A549 (cell line): ENCODE results near the gene ZMYND10. TPM values are rescaled to one million over a fixed set of nuclear protein-coding genes. Genes with fewer than 3 reads are reported as not detected.

Experiments
- ATAC-seq, 2 experiments: fragments of 200-7000 bp in 1 of 2; fragments of >200 bp in 1 of 2; cut with Nextera tagmentation in 1 of 2; cut with Tn5 transposase in 1 of 2; 3 replicates each; pipeline versions ENCODE4 v1.8.0 to v1.9.1; 2018 to 2020; ENCODE audit warnings: mild to moderate bottlenecking in 1 of 2, moderate library complexity in 1 of 2
- CTCF ChIA-PET: fragments of 300-600 bp; sonication (Branson Sonifier 250); formaldehyde crosslinking; extraction: SDS; loops from one replicate; lab custom pipeline; 2021; ENCODE audit warnings: antibody characterized with exemption, inconsistent platforms; lab: Yijun Ruan, JAX
- POLR2A ChIA-PET: fragments of 350-600 bp; formaldehyde crosslinking; extraction: SDS; loops from one replicate; lab custom pipeline; 2021; ENCODE audit warnings: antibody characterized with exemption, inconsistent platforms; lab: Yijun Ruan, JAX
- DNase-seq, 2 experiments: peaks; one replicate each; pipeline versions ENCODE4 v3.0.0 to v3.0.0-alpha.2; 2011 to 2016; ENCODE audit warnings: low read depth in 1 of 2, low spot score in 1 of 2
- FAIRE-seq: peaks from 2 replicates; lab custom pipeline; 2011; peaks lifted over from hg19 to GRCh38; lab: Jason Lieb, UNC
- H3K27ac ChIP-seq, 2 experiments: fragments of >200 bp; sonication (Bioruptor Twin); formaldehyde crosslinking; 3 replicates each; pipeline ENCODE4 v1.5.1; 2016 to 2017
- H3K4me1 ChIP-seq: fragments of >200 bp; sonication (Bioruptor Twin); formaldehyde crosslinking; 3 replicates; pipeline ENCODE4 v1.6.1; 2016
- H3K4me2 ChIP-seq: fragments of >200 bp; sonication (Bioruptor Twin); formaldehyde crosslinking; 3 replicates; pipeline ENCODE4 v1.6.1; 2016
- H3K4me3 ChIP-seq: fragments of >200 bp; sonication (Bioruptor Twin); formaldehyde crosslinking; 3 replicates; pipeline ENCODE4 v1.5.1; 2016
- H3K9me3 ChIP-seq: fragments of >200 bp; sonication (Bioruptor Twin); formaldehyde crosslinking; 3 replicates; pipeline ENCODE4 v1.6.1; 2016
- BHLHE40 ChIP-seq: IDR thresholded peaks from 2 replicates; pipeline ENCODE4 v1.6.1; 2012; ENCODE audit warnings: low read depth, low read length, inconsistent platforms
- CBX2 ChIP-seq: fragments of 200-600 bp; sonication (generic); IDR thresholded peaks from 2 replicates; pipeline ENCODE4 v1.6.1; 2016; ENCODE audit warnings: low read depth, mild to moderate bottlenecking, borderline replicate concordance
- CHD2 ChIP-seq: fragments of 150-350 bp; IDR thresholded peaks from 2 replicates; pipeline ENCODE4 v1.6.1; 2014; ENCODE audit warnings: low read length; ENCODE audit not compliant: partially characterized antibody
- EP300 ChIP-seq, 2 experiments: fragments of >200 bp; sonication (Bioruptor Twin); formaldehyde crosslinking; IDR thresholded peaks; 2 replicates in 1 of 2; 3 replicates in 1 of 2; pipeline ENCODE4 v1.6.1; 2016 to 2017
- ESRRA ChIP-seq: fragments of 150-350 bp; IDR thresholded peaks from 2 replicates; pipeline ENCODE4 v1.6.1; 2014; ENCODE audit warnings: mild to moderate bottlenecking, low read length, borderline replicate concordance
- GATA3 ChIP-seq: IDR thresholded peaks from 2 replicates; pipeline ENCODE4 v1.6.1; 2012; ENCODE audit warnings: borderline replicate concordance
- HDAC2 ChIP-seq: fragments of 200-600 bp; sonication (generic); IDR thresholded peaks from 2 replicates; pipeline ENCODE4 v1.6.1; 2016
- HES2 ChIP-seq: fragments of >200 bp; sonication (Bioruptor Twin); formaldehyde crosslinking; IDR thresholded peaks from 2 replicates; pipeline ENCODE4 v1.6.1; 2016
- HEYL ChIP-seq: fragments of 250-450 bp; sonication (Bioruptor Pico); IDR thresholded peaks from 2 replicates; pipeline ENCODE4 v1.8.0; 2021; ENCODE audit warnings: mild to moderate bottlenecking, moderate library complexity
- KDM1A ChIP-seq: fragments of 200-600 bp; sonication (generic); IDR thresholded peaks from 2 replicates; pipeline ENCODE4 v1.6.1; 2016; ENCODE audit warnings: low read depth, mild to moderate bottlenecking
- MAX ChIP-seq: IDR thresholded peaks from 2 replicates; pipeline ENCODE4 v1.6.1; 2012
- MYC ChIP-seq: IDR thresholded peaks from 2 replicates; pipeline ENCODE4 v1.6.1; 2012; ENCODE audit warnings: mild to moderate bottlenecking, inconsistent platforms, low read length, improper control_type of control experiment, borderline replicate concordance
- NPAS2 ChIP-seq: fragments of 250-450 bp; sonication (Bioruptor Pico); IDR thresholded peaks from 2 replicates; pipeline ENCODE4 v1.8.0; 2022; ENCODE audit warnings: mild to moderate bottlenecking, moderate library complexity, borderline replicate concordance
- NR3C1 ChIP-seq: fragments of >200 bp; sonication (Bioruptor Twin); formaldehyde crosslinking; IDR thresholded peaks from 3 replicates; pipeline ENCODE4 v1.6.1; 2017
- POLR2A ChIP-seq: IDR thresholded peaks from 2 replicates; pipeline ENCODE4 v1.6.1; 2012; ENCODE audit warnings: mild to moderate bottlenecking, low read length
- POLR2AphosphoS2 ChIP-seq: conservative IDR thresholded peaks from 2 replicates; pipeline ENCODE4 v1.6.1; 2012; ENCODE audit warnings: low read length, improper control_type of control experiment, inconsistent platforms
- RAD21 ChIP-seq, 2 experiments: fragments of >200 bp in 1 of 2; sonication (Bioruptor Twin) in 1 of 2; formaldehyde crosslinking in 1 of 2; IDR thresholded peaks in 1 of 2; conservative IDR thresholded peaks in 1 of 2; 2 replicates in 1 of 2; 3 replicates in 1 of 2; pipeline ENCODE4 v1.6.1; 2012 to 2018; ENCODE audit warnings: inconsistent platforms in 1 of 2
- RCOR1 ChIP-seq: fragments of 150-350 bp; IDR thresholded peaks from 2 replicates; pipeline ENCODE4 v1.6.1; 2014; ENCODE audit warnings: antibody characterized with exemption, low read length, low read depth
- REST ChIP-seq: fragments of 200-600 bp; sonication (generic); IDR thresholded peaks from 2 replicates; pipeline ENCODE4 v1.6.1; 2016; ENCODE audit warnings: antibody characterized with exemption, mild to moderate bottlenecking, moderate library complexity
- RFX5 ChIP-seq: fragments of 450-650 bp; IDR thresholded peaks from 2 replicates; pipeline ENCODE4 v1.7.1; 2014; ENCODE audit warnings: antibody characterized with exemption, mild to moderate bottlenecking, moderate library complexity
- TFCP2L1 ChIP-seq: fragments of 250-450 bp; sonication (Bioruptor Pico); IDR thresholded peaks from 2 replicates; pipeline ENCODE4 v1.5.0; 2021; ENCODE audit warnings: mild to moderate bottlenecking
- ZNF302 ChIP-seq: fragments of 250-450 bp; sonication (Bioruptor Pico); IDR thresholded peaks from 2 replicates; pipeline ENCODE4 v1.9.0; 2021; ENCODE audit warnings: inconsistent platforms, mild to moderate bottlenecking, moderate library complexity
- WGBS: methylation state at CpG from one replicate; pipeline ENCODE4 v1.1.6; 2017; ENCODE audit errors: missing lambda C conversion rate; 5-methylcytosine and 5-hydroxymethylcytosine counted together
- polyA plus RNA-seq, 4 experiments: library from polyadenylated mRNA; depleted of rRNA in 3 of 4; stranded (reverse); fragments of >200 nt; fragmentation: RNase III in 1 of 4; extraction: RNeasy Plus Mini Kit Qiagen cat#74134 plus additional on column Dnase treatment in 1 of 4; gene quantifications; 2 replicates in 3 of 4; 3 replicates in 1 of 4; pipeline ENCODE4 v1.2.3, GENCODE V29; 2011 to 2017

Gene ZMYND10
- polyA plus RNA-seq, 2 of the 4 experiments (the other 2 are of a cell fraction): 0.43 to 0.77 TPM

GRCh38 chr3:50341537-50341936 is 4.0 kb downstream of the ZMYND10 start (continued):
- TF ChIP-seq CBX2 (no peak), BHLHE40 (no peak)

- Histone ChIP-seq H3K4me2 (no peak within 1 kb of the TSS), H3K9me3 (no peaks in the 10 kb centered on the region), H3K4me1 (peaks cover 10% of the 10 kb centered on the region)
Observed at GRCh38 chr3:50340448-50341329, 4.8 kb downstream of the ZMYND10 start, which contains the start of gene RASSF1. Gene RASSF1, minus strand, starts transcription at chr3:50340836. Its CDS starts 31 bp downstream, at chr3:50340805.

GRCh38 chr3:50340147-50340447 is 5.4 kb downstream of the ZMYND10 start:
- Histone ChIP-seq H3K4me2 (no peak overlapping the region), H3K27ac (no peak overlapping the region), H3K4me1 (peaks cover 16% of the 10 kb centered on the region), H3K4me3 (no peak overlapping the region), H3K9me3 (no peaks in the 10 kb centered on the region)
- ATAC-seq (no peak), DNase-seq (no peak), FAIRE-seq (no peak)
- TF ChIP-seq HDAC2 (no peak), BHLHE40 (no peak), POLR2A (no peak), REST (no peak), CHD2 (no peak), CBX2 (no peak), MYC (no peak), HEYL (CRISPR knock-in tag) (no peak), NPAS2 (CRISPR knock-in tag) (no peak), RFX5 (no peak), MAX (no peak)
- POLR2A ChIA-PET: no interaction called here
- CTCF ChIA-PET: no interaction called here
- WGBS: 88% methylated on average over 9 of the region's 9 CpGs

More at GRCh38 chr3:50340448-50341329, 4.8 kb downstream of the ZMYND10 start, which contains the start of gene RASSF1:
- DNase-seq (no peak), ATAC-seq (no peak), FAIRE-seq (no peak)
- Histone ChIP-seq H3K27ac (no peak within 1 kb of the TSS), H3K4me3 (no peak within 1 kb of the TSS)
- CTCF ChIA-PET: interaction anchor here (1.1 kb wide), 1 partner anchor 19 kb away, joined by 3 read pairs; no protein-coding TSS in a partner anchor
- POLR2A ChIA-PET: no interaction called here
- no peak for TF ChIP-seq RAD21 (conservative IDR thresholded peaks at IDR 0.05 in 1 of 2, IDR thresholded peaks at IDR 0.05 in 1 of 2)
- TF ChIP-seq NR3C1: no peak
- no peak for TF ChIP-seq HDAC2
- no peak for TF ChIP-seq KDM1A
- no peak for TF ChIP-seq ESRRA
- TF ChIP-seq TFCP2L1 (CRISPR knock-in tag): no peak
- TF ChIP-seq HES2: no peak
- no peak for TF ChIP-seq RCOR1
- TF ChIP-seq MYC: no peak
- no peak for TF ChIP-seq GATA3
- no peak for TF ChIP-seq POLR2AphosphoS2
- no peak for TF ChIP-seq EP300 (IDR thresholded peaks at IDR 0.05)
- no peak for TF ChIP-seq ZNF302 (CRISPR knock-in tag)
- WGBS: 87% methylated on average over 22 of the region's 85 CpGs
